ENCODE results near the gene UFC1.

UFC1 gene

GRCh38 chr1:161193561-161194235 is 39.9 kb downstream of the UFC1 start:
- no peak for DNase-seq (ENCODE audit: low read depth)

- DNase-seq (ENCODE audit: low read depth): no peak
These were observed 41.4 kb downstream of the UFC1 start for GRCh38 chr1:161195171-161195570.

DNA sequence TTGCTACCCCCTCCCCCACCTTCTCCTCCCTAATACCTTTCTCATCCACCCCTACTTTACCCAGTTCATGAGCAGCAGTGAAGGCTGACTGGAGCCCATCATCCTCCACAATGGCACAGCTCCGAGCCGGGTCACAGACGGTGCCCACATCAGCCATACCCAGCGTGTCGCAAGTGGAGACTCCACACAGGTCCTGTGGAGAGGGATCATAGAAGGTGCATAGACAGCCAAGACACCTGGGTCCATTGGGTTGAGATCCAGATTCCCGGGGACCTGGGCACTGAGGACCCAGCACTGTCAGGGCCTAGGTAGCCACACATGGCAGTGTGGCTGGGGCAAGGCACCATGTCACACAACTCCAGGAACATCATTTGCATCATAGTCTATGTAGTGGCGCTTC is 42.3 kb downstream of the UFC1 start:
- no peak for DNase-seq (ENCODE audit: low read depth)

GRCh38 chr1:161196521-161197451 is 43.0 kb downstream of the UFC1 start:
- no peak for DNase-seq (ENCODE audit: low read depth)

DNA sequence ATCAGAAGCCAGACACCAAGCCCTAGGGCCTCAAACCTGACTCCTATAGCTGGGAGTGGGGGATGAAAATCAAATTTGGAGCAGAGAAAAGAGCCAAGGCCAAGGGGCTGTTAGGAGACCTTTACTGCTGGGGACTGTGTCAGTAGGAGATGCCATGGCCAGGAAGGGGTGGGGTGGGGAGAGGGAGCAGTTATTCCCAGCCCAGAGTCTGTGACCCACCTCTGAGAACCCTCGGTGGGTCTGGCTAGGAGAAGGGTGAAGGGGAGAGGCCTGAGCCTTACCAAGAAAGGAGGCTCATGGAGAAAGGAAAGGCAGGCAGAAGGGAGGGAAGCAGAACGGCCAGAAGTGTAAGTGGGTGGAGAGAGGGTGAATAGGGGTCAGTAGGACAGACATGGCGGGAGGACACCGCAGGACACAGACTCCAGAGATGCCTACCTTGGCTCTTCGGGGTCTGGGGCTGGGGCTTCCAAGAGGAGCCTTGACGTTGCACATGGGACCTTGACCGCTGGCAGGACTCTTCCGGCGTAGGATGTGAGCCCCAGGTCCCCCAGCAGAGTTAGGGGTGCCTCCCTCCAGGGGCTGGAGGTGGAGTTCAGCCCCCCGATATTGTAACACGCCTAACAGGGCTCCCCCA is 43.9 kb downstream of the UFC1 start:
- no peak for DNase-seq (ENCODE audit: low read depth)

DNA sequence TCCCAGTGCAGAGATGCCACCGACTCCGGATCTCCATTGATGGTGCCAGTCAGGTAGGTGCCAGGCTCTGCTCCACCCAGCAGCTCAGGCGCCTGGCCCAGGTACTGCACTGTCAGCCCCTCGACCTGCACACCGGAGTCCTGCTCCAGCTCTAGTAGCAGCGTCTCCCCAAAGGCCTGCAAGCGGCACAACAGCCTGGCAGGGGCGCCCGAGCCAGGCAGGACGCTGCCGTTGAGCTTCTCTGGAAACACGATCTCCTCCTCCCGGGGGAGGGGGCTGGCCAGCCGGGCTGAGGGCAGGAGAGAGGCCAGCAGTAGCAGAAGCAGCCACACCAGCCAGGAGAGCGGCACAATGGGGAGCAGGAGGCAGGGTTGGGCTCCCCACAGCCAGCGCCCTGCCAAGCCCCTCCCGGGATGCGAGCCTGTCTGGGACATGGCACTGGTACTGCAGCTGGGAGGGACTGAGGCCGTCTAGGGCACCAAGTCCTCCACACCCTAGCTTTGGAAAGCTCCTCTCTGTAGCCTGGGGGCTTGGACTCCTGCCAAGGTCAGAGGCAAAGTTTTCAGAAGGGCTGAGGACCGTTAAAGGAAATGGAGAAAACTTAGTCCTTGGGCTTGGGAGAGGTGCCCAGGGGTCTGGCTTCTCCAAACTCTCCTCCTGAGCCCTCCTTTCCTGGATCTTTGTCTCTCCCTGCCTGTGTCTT is 44.6 kb downstream of the UFC1 start:
- DNase-seq (ENCODE audit: low read depth): no peak

- DNase-seq (ENCODE audit: low read depth): no peak
These were observed 45.2 kb downstream of the UFC1 start, which contains the start of gene ADAMTS4 for GRCh38 chr1:161198897-161199431. ADAMTS4 (minus strand) TSS chr1:161199054; CDS start chr1:161198627, 427 bp downstream.

DNA sequence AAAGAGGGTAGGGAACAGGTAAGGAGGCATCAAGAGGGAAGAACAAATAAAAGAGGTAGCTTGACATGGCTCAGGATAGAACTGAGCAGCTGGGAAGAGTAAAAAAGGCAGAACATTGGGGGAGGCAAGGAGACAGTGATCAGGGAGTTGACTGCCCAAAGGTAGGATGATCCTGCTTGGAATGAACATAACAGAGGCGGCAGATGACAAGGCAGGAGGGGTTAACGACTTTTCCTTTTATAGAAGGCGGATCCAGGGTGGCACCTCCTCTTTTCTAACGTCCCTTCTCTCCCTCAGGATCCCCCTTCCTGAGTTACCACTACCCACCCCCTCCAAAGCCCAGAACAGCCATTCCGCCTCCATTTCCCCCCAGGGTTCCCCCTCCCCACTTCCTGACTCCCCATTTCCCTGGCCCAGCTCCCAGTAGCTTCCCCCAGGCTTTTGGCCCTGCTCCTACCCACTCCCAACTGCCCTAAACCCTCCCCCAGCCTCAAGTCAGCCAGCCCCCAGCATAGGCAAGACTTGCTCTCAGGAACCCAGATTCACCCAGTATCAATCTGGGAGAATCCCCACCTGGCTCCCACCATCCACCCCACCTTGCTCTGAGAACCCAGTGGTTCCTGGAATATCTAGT is 45.8 kb downstream of the UFC1 start:
- no peak for DNase-seq (ENCODE audit: low read depth)

DNA sequence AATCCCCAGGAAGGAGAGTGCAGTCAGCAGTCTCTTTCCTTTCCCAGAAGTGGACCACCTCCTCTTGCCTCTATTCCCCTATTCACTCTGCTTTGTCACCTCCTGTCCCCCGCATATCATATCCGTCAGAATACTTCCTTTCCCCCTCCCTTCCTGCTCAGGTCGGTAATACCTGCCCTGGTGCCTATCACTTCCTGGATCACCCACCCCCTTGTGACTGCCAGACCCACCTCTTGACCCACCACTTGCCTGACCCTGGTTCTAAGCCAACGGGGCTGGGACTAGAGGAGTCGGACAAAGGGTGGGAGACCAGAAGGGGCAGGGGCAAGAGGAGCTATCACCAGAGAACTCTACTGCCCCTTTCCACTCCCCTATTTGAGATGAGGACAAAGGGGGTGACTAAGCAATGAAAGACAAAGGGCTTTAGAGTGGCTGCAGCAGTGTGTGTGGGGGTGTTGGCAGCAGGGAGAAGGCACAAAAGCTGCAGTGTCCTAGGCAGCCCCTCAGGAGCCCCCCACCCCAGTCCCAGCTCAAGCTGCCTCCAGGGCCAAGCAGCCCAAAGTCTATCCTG is 46.7 kb downstream of the UFC1 start:
- DNase-seq (ENCODE audit: low read depth): no peak

- DNase-seq (ENCODE audit: low read depth): no peak
These were observed 47.4 kb downstream of the UFC1 start for GRCh38 chr1:161200992-161201835.

GRCh38 chr1:161201836-161202712 is 48.3 kb downstream of the UFC1 start, which contains the start of gene NDUFS2:
NDUFS2 (plus strand) TSS chr1:161202367; CDS start chr1:161202386, 19 bp downstream.
- DNase-seq (ENCODE audit: low read depth): peak; percentile 92

DNA sequence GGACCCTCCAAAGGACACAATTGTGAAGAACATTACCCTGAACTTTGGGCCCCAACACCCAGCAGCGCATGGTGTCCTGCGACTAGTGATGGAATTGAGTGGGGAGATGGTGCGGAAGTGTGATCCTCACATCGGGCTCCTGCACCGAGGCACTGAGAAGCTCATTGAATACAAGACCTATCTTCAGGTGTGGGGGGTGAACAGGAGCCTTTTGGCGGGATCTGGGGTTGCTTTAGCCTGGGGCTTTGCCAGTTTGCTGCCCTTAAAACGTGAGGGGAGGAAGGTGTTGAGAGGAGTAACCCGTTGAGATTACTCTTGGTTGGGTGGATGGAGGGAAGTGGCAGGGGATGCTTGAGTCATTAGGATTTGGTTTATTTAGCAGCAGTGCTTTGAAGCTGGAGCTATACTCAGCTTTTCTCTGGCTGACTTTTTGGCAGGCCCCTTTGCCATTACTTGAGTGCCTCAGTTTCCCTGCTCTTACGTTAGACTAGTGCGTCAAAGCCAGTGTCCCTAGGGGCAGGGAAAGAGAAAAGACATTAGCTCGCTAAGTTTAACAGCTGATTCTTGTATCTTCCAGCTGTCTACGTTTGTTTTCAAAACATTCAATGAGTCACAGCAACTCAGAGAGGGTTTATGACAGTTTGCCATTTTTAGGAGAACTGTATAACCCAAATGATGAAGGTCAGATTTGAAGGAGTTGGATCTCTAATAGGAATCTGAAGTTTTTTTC is 52.8 kb downstream of the UFC1 start:
- DNase-seq (ENCODE audit: low read depth): no peak

GRCh38 chr1:161207173-161207572 is 53.4 kb downstream of the UFC1 start:
- DNase-seq (ENCODE audit: low read depth): no peak
